Measurements from ENCODE around the gene GLIS1. TPM values are rescaled to one million over a fixed set of nuclear protein-coding genes. Genes with fewer than 3 reads are reported as not detected.

Gene GLIS1
- total RNA-seq, 1 experiment from 2014 or later = 0.28 TPM

DNA sequence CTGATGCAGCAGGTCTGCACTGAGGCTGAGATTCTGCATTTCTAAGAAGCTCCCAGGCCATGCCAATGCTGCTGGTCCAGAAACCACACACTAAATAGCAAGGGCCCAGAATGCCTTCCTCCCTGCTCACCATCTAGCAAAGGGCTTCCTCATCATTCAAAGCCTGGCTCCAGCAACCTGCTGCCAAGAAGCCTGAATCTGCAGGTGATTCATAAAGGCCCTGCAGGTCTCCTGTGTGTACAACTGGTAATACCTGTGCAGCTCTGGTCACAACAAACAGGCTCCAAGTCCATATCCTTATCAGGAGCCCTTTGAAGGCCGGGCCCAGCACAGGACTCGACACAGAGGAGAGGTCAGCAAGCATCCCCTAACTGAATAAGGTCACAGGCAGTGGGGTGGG, 26.7 kb downstream of the GLIS1 start:
- no CpG with 5 or more reads among the region's 2 CpGs for WGBS (ENCODE audit: extremely low coverage, insufficient read length, low lambda C conversion rate)
- peaks cover 0 to 3% of the 10 kb centered on the region in 2 experiments; a peak in 3 of 5 replicates for H3K9me3 Mint-ChIP-seq
- no peak overlapping the region for H3K56ac ChIP-seq (ENCODE audit: insufficient read length, low read depth, low read length)

More for the DNA sequence above, 26.7 kb downstream of the GLIS1 start:
- H3K79me2 ChIP-seq (ENCODE audit: insufficient read depth, low read length) = no peaks in the 10 kb centered on the region
- no peak overlapping the region for H3K14ac ChIP-seq (ENCODE audit: insufficient read depth, low read length)
- no peak overlapping the region for H2BK20ac ChIP-seq (ENCODE audit: low read depth, low read length, poor library complexity, severe bottlenecking)
- H3K4me2 ChIP-seq (ENCODE audit: insufficient read depth, insufficient read length, low read length) = no peak overlapping the region
- no peak overlapping the region for H2AK5ac ChIP-seq (ENCODE audit: insufficient read length, low read length)
- H3K9ac ChIP-seq (ENCODE audit: extremely low read depth, insufficient read length, low read length) = no peak overlapping the region
- no peak overlapping the region for H3K4me3 Mint-ChIP-seq
- no peak overlapping the region for H2BK12ac ChIP-seq (ENCODE audit: insufficient read length, low read depth, low read length)
- H4K5ac ChIP-seq (ENCODE audit: insufficient read length, low read depth, low read length) = no peak overlapping the region
- H3K4me1 ChIP-seq (ENCODE audit: insufficient read depth, low read length) = no peaks in the 10 kb centered on the region; the same call in 1 of the 2 replicates
- no peak overlapping the region for H4K8ac ChIP-seq (replicated peaks; ENCODE audit: insufficient read length, low read depth, low read length)
- no peaks in the 10 kb centered on the region for H4K20me1 ChIP-seq (ENCODE audit: control insufficient read depth, insufficient read depth, insufficient read length)
- no peaks in the 10 kb centered on the region; the same call in none of the 2 replicates for H3K27me3 Mint-ChIP-seq (ENCODE audit: low read depth)
- DNase-seq = no peak
- H3K9me3 ChIP-seq (ENCODE audit: control insufficient read depth, low read depth, low read length) = no peaks in the 10 kb centered on the region
- H3K27ac ChIP-seq (ENCODE audit: insufficient read length, low read depth, low read length) = no peak overlapping the region
- no peaks in the 10 kb centered on the region for H3K36me3 Mint-ChIP-seq (ENCODE audit: insufficient read depth in 1 of 3, low read depth in 3 of 3)
- no peak overlapping the region for H3K23ac ChIP-seq (ENCODE audit: insufficient read length, low read depth, low read length)
- H3K27me3 ChIP-seq (ENCODE audit: insufficient read depth, low read length) = no peaks in the 10 kb centered on the region
- H3T11ph ChIP-seq (ENCODE audit: low read length) = no peak overlapping the region
- peaks cover 0 to 12% of the 10 kb centered on the region in 2 experiments; a peak in 3 of 4 replicates for H3K4me1 Mint-ChIP-seq
- H2BK15ac ChIP-seq (ENCODE audit: low read depth, low read length) = no peak overlapping the region
- no peak overlapping the region for H2BK120ac ChIP-seq (ENCODE audit: low read depth, low read length, poor library complexity, severe bottlenecking)
- no peak overlapping the region for H2AFZ ChIP-seq (ENCODE audit: low read length)
- no peaks in the 10 kb centered on the region for H3K79me1 ChIP-seq (ENCODE audit: insufficient read depth, low read depth, low read length, poor library complexity, severe bottlenecking)
- TF ChIP-seq, protein P1, sequence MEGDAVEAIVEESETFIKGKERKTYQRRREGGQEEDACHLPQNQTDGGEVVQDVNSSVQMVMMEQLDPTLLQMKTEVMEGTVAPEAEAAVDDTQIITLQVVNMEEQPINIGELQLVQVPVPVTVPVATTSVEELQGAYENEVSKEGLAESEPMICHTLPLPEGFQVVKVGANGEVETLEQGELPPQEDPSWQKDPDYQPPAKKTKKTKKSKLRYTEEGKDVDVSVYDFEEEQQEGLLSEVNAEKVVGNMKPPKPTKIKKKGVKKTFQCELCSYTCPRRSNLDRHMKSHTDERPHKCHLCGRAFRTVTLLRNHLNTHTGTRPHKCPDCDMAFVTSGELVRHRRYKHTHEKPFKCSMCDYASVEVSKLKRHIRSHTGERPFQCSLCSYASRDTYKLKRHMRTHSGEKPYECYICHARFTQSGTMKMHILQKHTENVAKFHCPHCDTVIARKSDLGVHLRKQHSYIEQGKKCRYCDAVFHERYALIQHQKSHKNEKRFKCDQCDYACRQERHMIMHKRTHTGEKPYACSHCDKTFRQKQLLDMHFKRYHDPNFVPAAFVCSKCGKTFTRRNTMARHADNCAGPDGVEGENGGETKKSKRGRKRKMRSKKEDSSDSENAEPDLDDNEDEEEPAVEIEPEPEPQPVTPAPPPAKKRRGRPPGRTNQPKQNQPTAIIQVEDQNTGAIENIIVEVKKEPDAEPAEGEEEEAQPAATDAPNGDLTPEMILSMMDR (conservative IDR thresholded peaks at IDR 0.05) = no peak
- no peak overlapping the region for H3K18ac ChIP-seq (ENCODE audit: insufficient read length, low read depth, low read length)
- H3K23me2 ChIP-seq (ENCODE audit: insufficient read length, low read depth, low read length, poor library complexity, severe bottlenecking) = no peaks in the 10 kb centered on the region
- no peak overlapping the region for H2BK5ac ChIP-seq (ENCODE audit: insufficient read length, low read length)
- H3K4ac ChIP-seq (ENCODE audit: low read depth, low read length) = no peak overlapping the region
- H4K91ac ChIP-seq (ENCODE audit: insufficient read length, low read depth, low read length) = no peak overlapping the region
- no peak overlapping the region for H3K27ac Mint-ChIP-seq
